DLD1 (cell line): ENCODE measurements around the gene DAP3.
"Not testable (repeated sequence)": the region's sequence is repeated elsewhere in the genome, so short reads cannot be mapped to it uniquely, and the experiment has no call there.

Experiments used
- in situ Hi-C: cut with HindIII; loops from 2 replicates; pipeline ENCODE4 v1.10.0; 2017; ENCODE audit warnings: low sequenced_read_pairs

Gene DAP3

GRCh38 chr1:155715777-155716176, 26.9 kb downstream of the DAP3 start:
- in situ Hi-C loops, result no loop called here

GRCh38 chr1:155717041-155717440, 28.1 kb downstream of the DAP3 start:
- in situ Hi-C loops, result no loop called here

GRCh38 chr1:155718524-155719115, 29.7 kb downstream of the DAP3 start:
- in situ Hi-C loops, result not testable (repeated sequence)

GRCh38 chr1:155719703-155720102, 30.8 kb downstream of the DAP3 start:
- in situ Hi-C loops, result no loop called here

- in situ Hi-C loops, result no loop called here
Measured at GRCh38 chr1:155725142-155725541, 36.3 kb downstream of the DAP3 start.

- in situ Hi-C loops, result no loop called here
Measured at GRCh38 chr1:155729031-155729898, 40.4 kb downstream of the DAP3 start.

- in situ Hi-C loops, result no loop called here
Measured at GRCh38 chr1:155740995-155741394, 52.1 kb downstream of the DAP3 start.

GRCh38 chr1:155741908-155742307, 53.0 kb downstream of the DAP3 start:
- in situ Hi-C loops, result no loop called here

- in situ Hi-C loops, result no loop called here
Measured at GRCh38 chr1:155744711-155745283, 55.9 kb downstream of the DAP3 start.

GRCh38 chr1:155745284-155746228, 56.7 kb downstream of the DAP3 start:
- in situ Hi-C loops, result not testable (repeated sequence)

- in situ Hi-C loops, result not testable (repeated sequence)
Measured at GRCh38 chr1:155747586-155747985, 58.7 kb downstream of the DAP3 start.

GRCh38 chr1:155748141-155748540, 59.2 kb downstream of the DAP3 start:
- in situ Hi-C loops, result not testable (repeated sequence)

- in situ Hi-C loops, result not testable (repeated sequence)
Measured at GRCh38 chr1:155759017-155759416, 70.1 kb downstream of the DAP3 start.

- in situ Hi-C loops, result no loop called here
Measured at GRCh38 chr1:155759966-155760630, 71.2 kb downstream of the DAP3 start.

GRCh38 chr1:155760751-155761475, 72.0 kb downstream of the DAP3 start:
- in situ Hi-C loops, result no loop called here

- in situ Hi-C loops, result no loop called here
Measured at GRCh38 chr1:155761736-155762405, 73.0 kb downstream of the DAP3 start.

GRCh38 chr1:155763090-155763815, 74.4 kb downstream of the DAP3 start:
- in situ Hi-C loops, result not testable (repeated sequence)

GRCh38 chr1:155763989-155764388, 75.1 kb downstream of the DAP3 start:
- in situ Hi-C loops, result not testable (repeated sequence)
